ENCODE results near the gene RNF130. TPM values are rescaled to one million over a fixed set of nuclear protein-coding genes. Genes with fewer than 3 reads are reported as not detected.

RNF130 gene
- total and polyA plus RNA-seq, 2 of the 13 experiments (the other 11 are each of a cell fraction or from before 2014, with no cell fraction given), result 28.2 to 28.3 TPM

DNA sequence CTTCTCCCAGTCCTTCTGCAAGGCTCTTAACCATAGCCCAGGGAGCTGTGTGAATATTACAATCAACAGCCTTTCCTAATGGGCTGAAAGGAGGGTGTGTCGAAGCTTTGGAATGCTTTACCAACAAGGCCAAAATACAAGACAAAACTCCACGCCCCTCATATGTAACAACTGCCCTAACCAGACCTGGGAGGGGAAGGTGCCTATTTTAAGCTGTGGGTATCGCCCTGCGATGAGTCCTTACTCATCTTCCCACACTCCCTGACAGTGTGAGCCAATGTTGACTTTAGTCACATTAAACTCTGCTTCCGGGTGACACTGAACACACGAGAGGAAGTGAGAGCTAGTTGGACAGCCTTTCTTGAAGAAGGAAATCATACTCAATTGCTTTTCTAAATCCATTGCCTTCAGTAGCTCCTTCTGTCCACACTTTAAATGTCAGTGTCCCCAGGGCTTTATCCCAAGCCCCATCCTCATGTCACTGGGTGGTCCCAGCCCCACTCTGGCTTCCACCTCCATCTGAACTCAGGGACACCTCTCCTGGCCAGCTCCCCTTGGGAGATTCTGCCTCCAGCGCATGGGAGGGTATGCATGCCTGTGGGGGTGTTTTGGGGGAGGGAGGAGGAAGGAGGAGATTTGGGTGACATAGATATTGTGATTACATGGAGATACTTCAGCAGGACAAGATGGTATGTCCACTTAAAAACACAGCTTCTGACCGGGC is 157.4 kb downstream of the RNF130 start (continued):
- no peak for TF ChIP-seq RBFOX2 (IDR thresholded peaks at IDR 0.05; ENCODE audit: low read depth, low read length)
- TF ChIP-seq ZNF10 (CRISPR knock-in tag; IDR thresholded peaks at IDR 0.05; ENCODE audit: borderline replicate concordance, low read depth), result no peak
- TF ChIP-seq, protein P1, sequence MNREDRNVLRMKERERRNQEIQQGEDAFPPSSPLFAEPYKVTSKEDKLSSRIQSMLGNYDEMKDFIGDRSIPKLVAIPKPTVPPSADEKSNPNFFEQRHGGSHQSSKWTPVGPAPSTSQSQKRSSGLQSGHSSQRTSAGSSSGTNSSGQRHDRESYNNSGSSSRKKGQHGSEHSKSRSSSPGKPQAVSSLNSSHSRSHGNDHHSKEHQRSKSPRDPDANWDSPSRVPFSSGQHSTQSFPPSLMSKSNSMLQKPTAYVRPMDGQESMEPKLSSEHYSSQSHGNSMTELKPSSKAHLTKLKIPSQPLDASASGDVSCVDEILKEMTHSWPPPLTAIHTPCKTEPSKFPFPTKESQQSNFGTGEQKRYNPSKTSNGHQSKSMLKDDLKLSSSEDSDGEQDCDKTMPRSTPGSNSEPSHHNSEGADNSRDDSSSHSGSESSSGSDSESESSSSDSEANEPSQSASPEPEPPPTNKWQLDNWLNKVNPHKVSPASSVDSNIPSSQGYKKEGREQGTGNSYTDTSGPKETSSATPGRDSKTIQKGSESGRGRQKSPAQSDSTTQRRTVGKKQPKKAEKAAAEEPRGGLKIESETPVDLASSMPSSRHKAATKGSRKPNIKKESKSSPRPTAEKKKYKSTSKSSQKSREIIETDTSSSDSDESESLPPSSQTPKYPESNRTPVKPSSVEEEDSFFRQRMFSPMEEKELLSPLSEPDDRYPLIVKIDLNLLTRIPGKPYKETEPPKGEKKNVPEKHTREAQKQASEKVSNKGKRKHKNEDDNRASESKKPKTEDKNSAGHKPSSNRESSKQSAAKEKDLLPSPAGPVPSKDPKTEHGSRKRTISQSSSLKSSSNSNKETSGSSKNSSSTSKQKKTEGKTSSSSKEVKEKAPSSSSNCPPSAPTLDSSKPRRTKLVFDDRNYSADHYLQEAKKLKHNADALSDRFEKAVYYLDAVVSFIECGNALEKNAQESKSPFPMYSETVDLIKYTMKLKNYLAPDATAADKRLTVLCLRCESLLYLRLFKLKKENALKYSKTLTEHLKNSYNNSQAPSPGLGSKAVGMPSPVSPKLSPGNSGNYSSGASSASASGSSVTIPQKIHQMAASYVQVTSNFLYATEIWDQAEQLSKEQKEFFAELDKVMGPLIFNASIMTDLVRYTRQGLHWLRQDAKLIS (CRISPR knock-in tag; IDR thresholded peaks at IDR 0.05), result no peak
- TF ChIP-seq, protein P2, sequence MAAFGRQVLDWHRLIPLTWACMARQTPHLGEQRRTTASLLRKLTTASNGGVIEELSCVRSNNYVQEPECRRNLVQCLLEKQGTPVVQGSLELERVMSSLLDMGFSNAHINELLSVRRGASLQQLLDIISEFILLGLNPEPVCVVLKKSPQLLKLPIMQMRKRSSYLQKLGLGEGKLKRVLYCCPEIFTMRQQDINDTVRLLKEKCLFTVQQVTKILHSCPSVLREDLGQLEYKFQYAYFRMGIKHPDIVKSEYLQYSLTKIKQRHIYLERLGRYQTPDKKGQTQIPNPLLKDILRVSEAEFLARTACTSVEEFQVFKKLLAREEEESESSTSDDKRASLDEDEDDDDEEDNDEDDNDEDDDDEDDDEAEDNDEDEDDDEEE (CRISPR knock-in tag; IDR thresholded peaks at IDR 0.05), result no peak
- TF ChIP-seq MTA3 (CRISPR knock-in tag; IDR thresholded peaks at IDR 0.05), result no peak
- TF ChIP-seq CENPX (CRISPR knock-in tag; IDR thresholded peaks at IDR 0.05), result no peak
- TF ChIP-seq ZNF792 (CRISPR knock-in tag; IDR thresholded peaks at IDR 0.05), result no peak
- TF ChIP-seq CEBPB (IDR thresholded peaks at IDR 0.05; ENCODE audit: borderline replicate concordance, low read depth, low read length), result no peak
- no peak for TF ChIP-seq ZNF598 (CRISPR knock-in tag; IDR thresholded peaks at IDR 0.05; ENCODE audit: borderline replicate concordance)
- no peak for TF ChIP-seq ZNF589 (CRISPR knock-in tag; conservative IDR thresholded peaks at IDR 0.05)
- TF ChIP-seq ZNF777 (CRISPR knock-in tag; IDR thresholded peaks at IDR 0.05), result no peak
- TF ChIP-seq, protein P3, sequence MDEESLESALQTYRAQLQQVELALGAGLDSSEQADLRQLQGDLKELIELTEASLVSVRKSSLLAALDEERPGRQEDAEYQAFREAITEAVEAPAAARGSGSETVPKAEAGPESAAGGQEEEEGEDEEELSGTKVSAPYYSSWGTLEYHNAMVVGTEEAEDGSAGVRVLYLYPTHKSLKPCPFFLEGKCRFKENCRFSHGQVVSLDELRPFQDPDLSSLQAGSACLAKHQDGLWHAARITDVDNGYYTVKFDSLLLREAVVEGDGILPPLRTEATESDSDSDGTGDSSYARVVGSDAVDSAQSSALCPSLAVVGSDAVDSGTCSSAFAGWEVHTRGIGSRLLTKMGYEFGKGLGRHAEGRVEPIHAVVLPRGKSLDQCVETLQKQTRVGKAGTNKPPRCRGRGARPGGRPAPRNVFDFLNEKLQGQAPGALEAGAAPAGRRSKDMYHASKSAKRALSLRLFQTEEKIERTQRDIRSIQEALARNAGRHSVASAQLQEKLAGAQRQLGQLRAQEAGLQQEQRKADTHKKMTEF (CRISPR knock-in tag; IDR thresholded peaks at IDR 0.05), result no peak
- no peak for TF ChIP-seq BORCS8-MEF2B (CRISPR knock-in tag; IDR thresholded peaks at IDR 0.05)
- no peak for TF ChIP-seq RFXAP (CRISPR knock-in tag; IDR thresholded peaks at IDR 0.05; ENCODE audit: borderline replicate concordance)
- peak; percentile 97 for TF ChIP-seq SIX4 (CRISPR knock-in tag; IDR thresholded peaks at IDR 0.05)
- TF ChIP-seq NAIF1 (CRISPR knock-in tag; IDR thresholded peaks at IDR 0.05; ENCODE audit: borderline replicate concordance), result no peak
- peak; percentile 50; the same call in 1 of the 2 replicates for TF ChIP-seq GABPA (IDR thresholded peaks at IDR 0.05; ENCODE audit: low read depth, low read length)
- TF ChIP-seq GABPA (CRISPR knock-in tag; IDR thresholded peaks at IDR 0.05; ENCODE audit: low read depth), result peak; percentile 89
- TF ChIP-seq ZNF124 (CRISPR knock-in tag; IDR thresholded peaks at IDR 0.05), result no peak
- no peak for TF ChIP-seq YEATS4 (CRISPR knock-in tag; IDR thresholded peaks at IDR 0.05; ENCODE audit: borderline replicate concordance)
- no peak for TF ChIP-seq GLI4 (CRISPR knock-in tag; IDR thresholded peaks at IDR 0.05; ENCODE audit: borderline replicate concordance)
- TF ChIP-seq GMEB2 (CRISPR knock-in tag; IDR thresholded peaks at IDR 0.05; ENCODE audit: low read depth), result no peak
- no peak for TF ChIP-seq MIER3 (CRISPR knock-in tag; IDR thresholded peaks at IDR 0.05; ENCODE audit: borderline replicate concordance)
- no peak for TF ChIP-seq ZBTB42 (CRISPR knock-in tag; IDR thresholded peaks at IDR 0.05)
